ENCODE measurements around the gene PPCDC.

- no peak for TF ChIP-seq CTCF (IDR thresholded peaks at IDR 0.05)
- no peak for TF ChIP-seq POLR2A (IDR thresholded peaks at IDR 0.05)
These were observed 2.3 kb downstream of the PPCDC start for GRCh38 chr15:75025548-75026260.

Measured in adrenal gland (tissue), 5 donors.